GM13977 (cell line): ENCODE results near the gene KRTAP10-5.

ENCODE experiments used
- DNase-seq: peaks from one replicate; pipeline ENCODE4 v3.0.0; 2012; ENCODE audit warnings: low spot score
- in situ Hi-C: fragments of 300-500 bp; cut with MboI; formaldehyde crosslinking; loops from one replicate; pipeline ENCODE4 v1.12.0; 2022; ENCODE audit warnings: low sequenced_read_pairs, low pct_unique_long_range_greater_than_20kb, mixed read lengths, inconsistent platforms; ENCODE audit not compliant: unreplicated experiment
- TF ChIP-seq, protein P1 (sequence below): IDR thresholded peaks from 2 replicates; pipeline ENCODE4 v1.5.1; 2012; ENCODE audit warnings: mild to moderate bottlenecking, control low read depth; ENCODE audit not compliant: insufficient read depth; ENCODE audit errors: extremely low read depth, missing control alignments

KRTAP10-5 gene

DNA sequence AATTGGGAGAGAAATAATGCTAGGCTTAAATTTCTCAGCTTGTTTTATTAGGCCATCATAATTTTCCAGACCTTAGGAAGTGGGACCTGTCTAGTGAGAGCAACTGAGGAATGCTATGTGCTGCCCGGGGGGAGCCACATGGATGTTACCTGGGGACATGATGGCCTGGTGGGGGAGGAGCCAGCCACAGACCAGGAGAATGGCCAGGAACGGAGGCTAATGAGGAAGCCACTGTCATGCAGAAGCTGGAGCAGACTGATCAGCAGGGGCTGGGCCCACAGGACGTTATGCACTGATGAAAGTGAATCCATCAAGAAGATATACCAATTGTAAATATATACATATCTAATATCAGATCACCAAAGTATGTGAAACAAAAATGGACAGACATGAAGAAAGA is 35.8 kb downstream of the KRTAP10-5 start:
- no peak for DNase-seq
- TF ChIP-seq, protein P1, sequence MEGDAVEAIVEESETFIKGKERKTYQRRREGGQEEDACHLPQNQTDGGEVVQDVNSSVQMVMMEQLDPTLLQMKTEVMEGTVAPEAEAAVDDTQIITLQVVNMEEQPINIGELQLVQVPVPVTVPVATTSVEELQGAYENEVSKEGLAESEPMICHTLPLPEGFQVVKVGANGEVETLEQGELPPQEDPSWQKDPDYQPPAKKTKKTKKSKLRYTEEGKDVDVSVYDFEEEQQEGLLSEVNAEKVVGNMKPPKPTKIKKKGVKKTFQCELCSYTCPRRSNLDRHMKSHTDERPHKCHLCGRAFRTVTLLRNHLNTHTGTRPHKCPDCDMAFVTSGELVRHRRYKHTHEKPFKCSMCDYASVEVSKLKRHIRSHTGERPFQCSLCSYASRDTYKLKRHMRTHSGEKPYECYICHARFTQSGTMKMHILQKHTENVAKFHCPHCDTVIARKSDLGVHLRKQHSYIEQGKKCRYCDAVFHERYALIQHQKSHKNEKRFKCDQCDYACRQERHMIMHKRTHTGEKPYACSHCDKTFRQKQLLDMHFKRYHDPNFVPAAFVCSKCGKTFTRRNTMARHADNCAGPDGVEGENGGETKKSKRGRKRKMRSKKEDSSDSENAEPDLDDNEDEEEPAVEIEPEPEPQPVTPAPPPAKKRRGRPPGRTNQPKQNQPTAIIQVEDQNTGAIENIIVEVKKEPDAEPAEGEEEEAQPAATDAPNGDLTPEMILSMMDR: no peak
- in situ Hi-C loops: no loop called here

DNA sequence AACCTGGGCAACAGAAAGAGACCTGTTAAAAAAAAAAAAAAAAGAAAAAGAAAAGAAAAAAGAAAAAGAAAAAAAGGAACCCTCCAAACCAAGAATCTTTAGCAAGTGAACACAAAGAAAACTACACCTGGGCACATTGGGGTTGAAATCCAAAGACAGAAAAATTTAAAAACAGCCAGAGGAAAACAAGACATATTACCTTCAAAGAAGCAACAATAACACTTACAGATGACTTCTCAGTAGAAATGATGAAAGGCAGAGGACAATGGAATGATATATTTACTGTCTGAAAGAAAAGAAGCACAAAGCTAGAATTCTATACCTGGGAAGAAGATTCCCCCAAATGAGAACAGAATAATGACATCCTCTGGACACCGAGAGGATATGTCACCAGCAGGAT is 37.7 kb downstream of the KRTAP10-5 start:
- DNase-seq: no peak
- in situ Hi-C loops: no loop called here
- TF ChIP-seq, protein P1: no peak

DNA sequence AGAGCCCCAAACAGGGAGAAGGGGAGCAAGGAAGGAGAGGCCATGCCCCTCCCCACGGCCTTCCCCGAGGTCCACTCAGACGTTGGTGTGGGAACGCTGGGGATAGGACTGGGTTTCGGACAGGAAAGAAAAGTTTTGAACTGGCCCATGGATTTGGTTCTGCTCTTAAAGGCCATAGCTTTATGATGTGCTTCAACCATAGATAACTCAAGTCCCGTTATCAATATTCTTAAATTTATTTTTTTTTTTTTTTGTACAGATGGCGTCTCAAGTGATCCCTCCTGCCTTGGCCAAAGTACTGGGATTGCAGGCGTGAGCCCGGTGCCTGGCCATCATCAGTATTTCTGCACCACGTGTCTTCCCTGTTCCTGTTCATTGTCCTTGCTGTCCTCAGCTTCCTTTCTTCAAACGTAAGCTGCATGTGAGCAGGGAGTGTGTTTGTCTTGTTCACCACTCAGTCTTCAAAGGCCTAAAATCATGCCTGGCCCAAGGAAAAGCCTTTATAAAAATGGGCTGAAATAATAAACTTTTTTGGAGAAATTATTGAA is 39.6 kb downstream of the KRTAP10-5 start:
- in situ Hi-C loops: no loop called here
- TF ChIP-seq, protein P1: no peak
- no peak for DNase-seq

DNA sequence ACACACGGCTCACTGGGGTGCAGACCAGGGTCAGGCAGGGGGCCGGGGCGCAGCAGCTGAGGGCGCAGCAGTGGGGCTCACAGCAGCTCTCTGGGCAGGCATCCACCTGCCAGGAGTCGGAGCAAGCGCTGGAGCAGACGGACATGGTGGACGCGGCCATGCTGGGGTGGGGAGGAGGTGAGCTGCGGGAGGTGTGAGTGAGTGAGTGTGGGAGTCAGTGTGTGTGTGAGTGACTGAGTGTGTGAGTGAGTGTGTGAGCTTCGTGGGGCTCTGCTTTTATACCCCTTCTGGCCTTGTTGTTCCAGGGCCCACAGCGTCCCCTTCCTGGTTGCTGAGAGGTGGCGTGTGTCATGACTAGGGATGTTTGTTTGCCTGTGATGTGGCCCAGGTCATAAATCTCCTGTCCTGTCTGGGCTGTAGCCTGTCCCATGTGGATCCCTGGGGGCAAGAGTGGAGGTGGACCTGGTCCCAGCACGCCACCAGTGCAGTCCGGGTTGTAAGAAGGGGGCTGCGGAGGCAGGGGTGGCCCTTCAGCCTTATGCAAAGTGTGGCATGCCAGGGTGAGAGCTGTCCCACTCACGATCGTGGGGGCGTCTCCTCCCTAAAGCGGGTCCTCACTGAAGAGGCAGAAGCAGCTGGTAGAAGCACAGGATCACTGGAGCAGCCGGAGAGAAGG is 40.3 kb downstream of the KRTAP10-5 start, which contains the start of gene KRTAP10-1:
KRTAP10-1 (minus strand) TSS at position 205 of the 676 bp plus-strand sequence; CDS start at position 160, 45 bp downstream.
- TF ChIP-seq, protein P1: no peak
- DNase-seq: no peak
- in situ Hi-C loops: no loop called here

DNA sequence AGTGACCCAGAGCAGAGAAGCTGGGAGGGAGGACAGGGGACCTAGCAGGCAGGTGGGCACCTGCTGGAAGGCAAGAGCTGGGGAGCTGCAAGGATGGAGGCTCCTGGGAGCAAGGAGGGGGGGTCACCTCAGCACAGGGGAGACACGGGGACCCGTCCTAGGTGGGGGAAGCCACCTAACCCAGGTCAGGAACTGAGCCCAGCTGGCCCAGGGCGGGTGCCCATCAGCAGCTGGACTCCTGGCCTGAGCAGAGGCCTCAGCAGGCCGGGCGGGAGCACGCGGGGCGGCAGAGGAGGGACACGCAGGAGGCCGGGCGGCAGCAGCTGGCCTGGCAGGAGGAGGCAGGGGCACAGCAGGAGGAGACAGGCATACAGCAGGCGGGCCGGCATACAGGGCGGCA is 41.4 kb downstream of the KRTAP10-5 start:
- in situ Hi-C loops: no loop called here
- no peak for DNase-seq
- TF ChIP-seq, protein P1: no peak

DNA sequence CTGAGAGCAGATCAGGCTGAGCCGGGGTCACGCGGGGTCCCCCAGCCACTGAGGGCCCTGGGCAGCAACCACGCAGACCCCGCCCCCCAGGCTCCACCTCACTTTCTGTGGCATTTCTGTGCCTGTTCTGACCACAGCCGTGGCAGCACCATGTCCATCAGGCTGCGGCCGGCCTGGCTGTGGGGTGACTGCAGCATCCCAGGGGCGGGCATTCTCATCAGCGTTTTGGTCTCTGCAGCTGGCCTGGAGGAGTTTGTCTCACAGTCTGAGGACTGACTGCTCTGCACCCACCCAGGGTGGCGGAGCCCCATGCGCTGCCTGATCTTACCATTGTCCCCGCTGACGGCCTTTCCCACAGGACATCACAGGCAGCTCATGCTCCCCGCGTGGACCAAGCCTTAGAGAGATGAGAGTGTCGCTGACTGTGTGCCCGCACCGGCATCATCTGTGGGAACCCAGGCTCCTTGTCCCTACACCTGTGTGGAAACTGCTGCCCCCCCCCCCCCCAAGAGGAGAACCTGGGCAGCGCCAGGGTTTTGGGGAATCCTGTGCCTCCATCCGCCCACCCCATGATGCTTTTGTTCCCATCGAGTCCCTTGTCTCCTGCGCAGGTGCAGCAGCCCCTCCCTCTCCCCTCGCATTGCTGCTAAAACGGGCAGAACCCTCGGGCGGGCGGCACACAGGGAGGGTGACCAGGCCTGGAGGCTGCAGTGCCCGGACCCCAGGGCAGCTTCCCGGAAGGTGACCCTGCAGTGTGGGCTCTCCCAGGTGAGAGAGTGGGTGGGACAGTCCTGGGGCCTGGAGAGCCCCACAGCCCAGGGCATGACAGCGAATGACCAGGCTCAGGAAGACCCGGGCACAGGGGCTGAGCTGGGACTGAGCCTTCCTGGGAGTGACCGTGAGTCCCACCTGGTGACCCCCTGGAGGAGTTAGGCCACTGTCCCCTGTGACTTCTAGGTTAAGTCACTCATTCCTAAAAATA is 42.2 kb downstream of the KRTAP10-5 start:
- in situ Hi-C loops: no loop called here
- TF ChIP-seq, protein P1: no peak
- DNase-seq: no peak
